ENCODE measurements around the gene ACTR8. TPM values are rescaled to one million over a fixed set of nuclear protein-coding genes. Genes with fewer than 3 reads are reported as not detected.

Gene ACTR8
- total RNA-seq, 6 experiments from 2014 or later: 43.3 to 47.6 (median 45.6) TPM

- Mint-ChIP-seq H3K4me3 (no peak overlapping the region), H3K4me1 (ENCODE audit: low read depth) (no peaks in the 10 kb centered on the region), H3K27ac (no peak overlapping the region), H3K9me3 (no peaks in the 10 kb centered on the region), H3K36me3 (ENCODE audit: low read depth) (no peaks in the 10 kb centered on the region), H3K27me3 (ENCODE audit: insufficient read depth) (peaks cover 6% of the 10 kb centered on the region; the same call in 1 of the 2 replicates)
- DNase-seq: no peak
- no peak for TF ChIP-seq CTCF (IDR thresholded peaks at IDR 0.05)
Measured at GRCh38 chr3:53833700-53834099, 48.3 kb downstream of the ACTR8 start.

- Mint-ChIP-seq H3K36me3 (ENCODE audit: low read depth) (no peaks in the 10 kb centered on the region), H3K9me3 (no peaks in the 10 kb centered on the region), H3K27ac (no peak overlapping the region), H3K4me3 (no peak overlapping the region), H3K27me3 (ENCODE audit: insufficient read depth) (peaks cover 6% of the 10 kb centered on the region; the same call in 1 of the 2 replicates), H3K4me1 (ENCODE audit: low read depth) (no peaks in the 10 kb centered on the region)
- no peak for DNase-seq
- no peak for TF ChIP-seq CTCF (IDR thresholded peaks at IDR 0.05)
Measured at GRCh38 chr3:53833053-53833645, 48.8 kb downstream of the ACTR8 start.

- H3K4me1 Mint-ChIP-seq (ENCODE audit: low read depth): no peaks in the 10 kb centered on the region
- no peaks in the 10 kb centered on the region for H3K36me3 Mint-ChIP-seq (ENCODE audit: low read depth)
- peaks cover 11% of the 10 kb centered on the region for H3K27me3 Mint-ChIP-seq (ENCODE audit: insufficient read depth)
- no peaks in the 10 kb centered on the region for H3K9me3 Mint-ChIP-seq
- no peak for TF ChIP-seq CTCF (IDR thresholded peaks at IDR 0.05)
- H3K27ac Mint-ChIP-seq: no peak overlapping the region
- no peak for DNase-seq
- H3K4me3 Mint-ChIP-seq: no peak overlapping the region
Measured at GRCh38 chr3:53830944-53831343, 51.0 kb downstream of the ACTR8 start.

- TF ChIP-seq CTCF (IDR thresholded peaks at IDR 0.05): no peak
- no peaks in the 10 kb centered on the region for H3K9me3 Mint-ChIP-seq
- no peak overlapping the region for H3K4me3 Mint-ChIP-seq
- no peaks in the 10 kb centered on the region for H3K4me1 Mint-ChIP-seq (ENCODE audit: low read depth)
- H3K36me3 Mint-ChIP-seq (ENCODE audit: low read depth): no peaks in the 10 kb centered on the region
- no peak overlapping the region for H3K27ac Mint-ChIP-seq
- H3K27me3 Mint-ChIP-seq (ENCODE audit: insufficient read depth): peaks cover 11% of the 10 kb centered on the region
- DNase-seq: no peak
Measured at GRCh38 chr3:53829605-53830004, 52.3 kb downstream of the ACTR8 start.

- Mint-ChIP-seq H3K27me3 (ENCODE audit: insufficient read depth) (peaks cover 11% of the 10 kb centered on the region), H3K27ac (no peak overlapping the region), H3K9me3 (no peaks in the 10 kb centered on the region), H3K4me3 (no peak overlapping the region), H3K4me1 (ENCODE audit: low read depth) (no peaks in the 10 kb centered on the region), H3K36me3 (ENCODE audit: low read depth) (no peaks in the 10 kb centered on the region)
- no peak for DNase-seq
- no peak for TF ChIP-seq CTCF (IDR thresholded peaks at IDR 0.05)
Measured at GRCh38 chr3:53828581-53828980, 53.4 kb downstream of the ACTR8 start.

GRCh38 chr3:53826048-53826447, 55.9 kb downstream of the ACTR8 start:
- no peaks in the 10 kb centered on the region for H3K36me3 Mint-ChIP-seq (ENCODE audit: low read depth)
- no peak for DNase-seq
- H3K4me3 Mint-ChIP-seq: no peak overlapping the region
- no peak overlapping the region for H3K27ac Mint-ChIP-seq
- H3K4me1 Mint-ChIP-seq (ENCODE audit: low read depth): no peaks in the 10 kb centered on the region
- H3K27me3 Mint-ChIP-seq (ENCODE audit: insufficient read depth): peaks cover 11% of the 10 kb centered on the region
- no peak for TF ChIP-seq CTCF (IDR thresholded peaks at IDR 0.05)
- no peaks in the 10 kb centered on the region for H3K9me3 Mint-ChIP-seq

Data from HFFc6 (cell line).